ENCODE measurements around the gene EIF4G3.
"Not testable (repeated sequence)": the region's sequence is repeated elsewhere in the genome, so short reads cannot be mapped to it uniquely, and the experiment has no call there.

EIF4G3 gene

DNA sequence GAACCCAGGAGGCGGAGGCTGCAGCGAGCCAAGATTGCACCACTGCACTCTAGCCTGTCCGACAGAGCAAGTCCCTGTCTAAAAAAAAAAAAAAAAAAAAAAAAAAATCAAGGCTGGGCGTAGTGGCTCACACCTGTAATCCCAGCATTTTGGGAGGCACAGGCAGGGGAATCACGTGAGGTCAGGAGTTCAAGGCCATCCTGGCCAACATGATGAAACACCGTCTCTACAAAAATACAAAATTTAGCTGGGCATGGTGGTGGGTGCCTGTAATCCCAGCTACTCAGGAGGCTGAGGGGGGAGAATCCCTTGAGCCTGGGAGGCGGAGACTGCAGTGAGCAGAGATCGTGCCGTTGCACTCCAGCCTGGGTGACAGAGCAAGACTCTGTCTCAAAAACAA, 387.1 kb downstream of the EIF4G3 start:
- not testable (repeated sequence) for DNase-seq

DNA sequence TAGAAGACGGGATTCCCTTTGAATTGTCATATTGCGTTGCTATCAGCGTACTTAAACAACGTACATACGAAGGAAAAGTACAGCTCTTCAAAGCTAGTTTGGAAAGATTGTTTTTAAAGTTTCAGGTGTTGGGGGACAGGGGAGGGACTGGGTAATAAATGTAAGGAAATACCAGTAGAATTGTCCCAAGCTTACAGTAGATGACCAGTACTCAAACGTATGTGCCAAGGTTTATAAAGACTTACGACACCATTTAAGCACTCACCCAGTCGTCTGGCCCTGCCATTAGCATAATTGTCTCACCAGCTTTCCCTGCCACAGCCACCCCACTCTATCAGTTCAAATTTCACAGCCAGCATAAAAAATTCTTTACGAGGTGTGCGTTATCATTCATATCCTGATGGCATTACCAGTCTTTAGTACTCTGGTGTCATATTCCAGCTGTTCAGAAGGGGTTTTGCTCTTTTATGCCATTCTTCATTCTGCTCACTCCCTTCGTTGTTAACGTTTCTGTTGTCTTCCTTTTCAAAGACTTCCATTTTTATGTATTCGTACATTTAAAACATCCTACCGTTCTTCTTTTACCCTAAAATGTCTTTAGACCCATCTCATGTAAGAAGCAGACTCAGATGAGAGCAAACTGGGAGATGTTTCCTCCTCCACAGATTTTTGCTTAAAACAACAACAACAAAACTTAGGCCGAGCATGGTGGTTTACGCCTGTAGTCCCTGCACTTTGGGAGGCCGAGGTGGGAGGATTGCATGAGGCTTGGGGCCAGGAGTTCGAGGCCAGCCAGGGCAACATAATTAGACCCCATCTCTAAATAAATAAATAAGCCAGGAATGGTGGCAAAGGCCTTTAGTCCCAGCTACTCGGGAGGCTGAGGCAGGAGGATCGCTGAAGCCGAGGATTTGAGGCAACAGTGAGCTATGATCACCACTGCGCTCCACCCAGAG, 388.6 kb downstream of the EIF4G3 start:
- DNase-seq: no peak

DNA sequence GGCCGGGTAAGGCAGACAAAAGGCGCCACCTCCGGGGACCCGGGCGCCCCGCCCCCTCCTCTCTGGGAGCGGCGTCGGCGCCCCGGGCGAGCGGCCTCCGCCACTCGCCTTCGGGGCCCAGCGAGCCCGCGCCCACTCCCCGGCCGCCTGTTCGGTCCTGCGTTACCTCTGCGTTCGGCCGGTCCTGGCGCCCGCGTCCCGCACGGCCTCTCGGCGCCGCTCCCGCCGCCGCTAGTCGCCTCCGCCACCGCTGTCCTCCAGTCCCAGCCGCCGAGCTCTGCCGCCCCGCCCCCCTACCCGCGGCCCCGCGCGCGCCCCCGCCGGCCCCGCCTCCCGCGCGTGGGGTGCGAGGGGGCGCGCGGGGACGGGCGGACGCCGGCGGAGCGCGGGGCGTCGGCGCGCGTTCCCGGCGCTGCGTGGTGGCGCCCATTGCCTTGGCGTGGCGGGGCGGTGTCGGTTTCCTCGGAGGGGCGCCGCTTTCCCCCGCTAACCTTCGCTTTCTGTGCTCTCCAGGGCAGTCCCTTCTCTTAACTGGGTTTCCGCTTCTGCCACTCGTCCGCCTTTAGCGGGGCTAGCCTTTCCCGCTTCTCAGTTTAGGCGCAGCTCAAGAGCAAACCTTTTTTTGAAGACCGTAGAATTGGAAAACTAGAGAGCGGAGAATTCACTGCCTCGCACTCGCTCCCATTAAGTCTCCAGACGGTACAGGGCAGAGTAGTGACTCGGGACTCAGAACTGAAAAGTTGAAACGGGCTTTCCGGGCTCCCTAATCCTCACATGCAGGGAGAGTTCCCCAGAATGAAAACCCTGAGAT, 389.5 kb downstream of the EIF4G3 start, which contains the start of gene HP1BP3:
Gene HP1BP3, minus strand, starts transcription at position 279 of the 811 bp plus-strand sequence. CDS start 6,867 bp downstream, outside the sequence.
- DNase-seq: peak; percentile 81

DNA sequence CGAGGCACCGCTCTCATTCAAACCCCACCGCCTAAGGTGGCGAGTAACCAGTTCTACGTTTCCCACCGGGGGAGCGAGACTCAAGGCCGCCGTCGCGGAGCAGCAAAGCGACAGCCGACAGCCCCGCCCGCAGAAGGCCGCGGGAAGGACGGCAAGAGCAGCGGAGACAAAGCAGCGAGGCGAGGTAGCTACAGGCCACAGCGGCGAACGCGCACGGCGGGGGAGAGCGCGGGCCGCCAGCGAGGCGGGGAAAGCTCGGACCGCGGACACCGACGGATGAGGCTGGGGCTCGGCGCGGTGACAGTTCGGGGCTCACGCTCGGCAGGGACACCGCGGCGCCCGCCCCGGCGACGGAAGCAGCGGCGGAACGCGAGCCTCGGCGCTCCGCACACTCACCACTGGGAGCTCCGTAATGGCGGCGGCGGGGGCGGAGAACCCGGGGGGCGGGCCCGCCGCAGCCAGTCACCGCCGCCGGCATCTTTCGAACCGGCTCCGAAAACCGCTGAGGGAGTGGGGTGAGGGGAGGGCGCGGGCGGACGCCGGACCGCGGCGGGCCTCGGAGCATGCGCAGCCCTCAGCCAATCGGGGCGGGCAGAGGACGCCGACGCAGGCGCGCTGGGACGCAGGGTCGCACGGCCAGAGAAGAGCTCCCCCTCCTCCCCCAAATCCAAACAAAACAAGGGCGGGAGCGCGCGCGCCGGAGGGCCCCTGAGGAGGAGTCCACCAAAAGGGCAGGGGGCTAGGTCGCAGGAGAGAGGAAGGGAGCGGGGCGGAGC, 390.3 kb downstream of the EIF4G3 start:
- DNase-seq: peak; percentile 97

DNA sequence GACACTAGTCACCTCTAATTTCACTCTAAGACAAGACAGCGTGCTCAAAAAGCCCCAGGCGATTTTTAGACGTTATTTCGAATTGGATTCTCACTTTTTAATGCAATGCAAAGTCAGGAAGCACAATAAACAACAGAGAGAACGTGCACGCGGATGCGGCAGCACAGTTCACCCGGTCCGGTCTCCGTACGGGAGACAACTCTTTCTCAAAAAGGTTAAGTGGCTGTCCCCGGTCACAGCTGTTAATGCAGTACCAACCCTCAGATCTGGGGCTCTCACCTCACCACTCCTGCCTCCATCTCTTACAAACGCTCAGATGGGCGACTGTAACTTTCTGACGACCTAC, 390.8 kb downstream of the EIF4G3 start:
- DNase-seq: no peak

DNA sequence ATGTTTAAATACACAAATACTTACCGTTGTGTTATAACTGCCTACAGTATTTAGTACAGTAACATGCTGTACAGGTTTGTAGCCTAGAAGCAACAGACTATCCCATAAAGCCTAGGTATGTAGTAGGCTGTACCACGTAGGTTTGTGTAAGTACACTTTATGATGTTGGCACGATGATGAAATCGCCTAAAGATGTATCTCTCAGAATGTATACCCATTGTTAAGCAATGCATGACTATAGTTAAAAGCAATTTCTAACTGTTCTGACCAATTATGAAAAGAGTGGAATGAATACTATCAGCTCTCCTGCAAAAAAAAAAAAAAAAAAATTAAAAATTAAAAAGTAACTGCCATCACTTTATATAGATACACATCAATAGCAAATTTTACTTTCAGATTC, 401.0 kb downstream of the EIF4G3 start:
- DNase-seq: no peak

DNA sequence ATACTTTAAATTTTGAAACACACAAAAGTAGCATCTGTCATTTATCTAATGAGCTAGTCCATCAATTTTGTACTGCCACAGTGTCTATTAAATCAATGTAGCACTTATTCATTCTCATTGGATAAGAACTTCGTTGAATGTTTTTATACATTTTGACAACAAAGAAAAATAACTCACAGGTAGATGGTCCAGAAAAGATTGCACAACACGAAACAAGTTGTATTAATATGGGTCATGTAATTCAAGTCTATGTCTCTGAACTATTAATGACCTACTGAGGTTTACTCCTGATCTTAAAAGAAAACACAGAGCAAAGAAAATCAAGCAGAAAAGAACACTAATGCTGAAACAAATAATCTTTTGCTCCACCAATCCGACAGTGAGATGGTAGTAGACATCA, 404.9 kb downstream of the EIF4G3 start:
- no peak for DNase-seq

DNA sequence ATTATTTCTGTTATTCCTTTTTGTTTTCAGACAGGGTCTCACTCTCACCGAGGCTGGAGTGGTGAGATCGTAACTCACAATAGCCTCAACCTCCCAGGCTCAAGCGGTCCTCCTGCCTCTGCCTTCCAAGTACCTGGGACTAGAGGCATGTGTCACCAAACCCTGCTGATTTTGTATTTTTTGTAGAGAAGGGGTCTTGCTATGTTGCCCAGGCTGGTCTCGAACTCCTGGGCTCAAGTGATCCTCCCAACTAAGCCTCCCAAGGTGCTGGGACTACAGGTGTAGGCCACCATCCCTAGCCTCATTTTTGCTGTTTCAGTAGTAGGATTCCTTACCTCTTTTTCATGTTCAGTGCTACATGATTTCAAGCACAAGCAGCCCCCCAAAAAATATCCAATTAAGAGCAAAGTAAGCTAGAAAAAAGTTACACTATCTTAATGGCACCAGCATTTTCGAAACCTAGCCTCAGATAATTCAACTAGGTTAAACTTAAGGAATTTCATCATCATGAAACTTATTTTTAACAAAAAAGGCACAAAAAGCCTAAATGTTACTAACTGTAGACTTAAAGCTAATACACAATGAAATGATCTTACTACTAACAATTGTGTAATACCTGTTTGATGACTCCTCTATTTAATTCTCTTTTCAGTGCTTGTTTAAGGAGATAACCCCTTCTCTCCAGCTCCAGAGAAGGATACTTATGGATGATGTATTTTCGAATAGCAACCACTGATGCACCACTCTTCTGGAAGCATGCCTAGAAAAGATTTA, 406.2 kb downstream of the EIF4G3 start:
- no peak for DNase-seq

DNA sequence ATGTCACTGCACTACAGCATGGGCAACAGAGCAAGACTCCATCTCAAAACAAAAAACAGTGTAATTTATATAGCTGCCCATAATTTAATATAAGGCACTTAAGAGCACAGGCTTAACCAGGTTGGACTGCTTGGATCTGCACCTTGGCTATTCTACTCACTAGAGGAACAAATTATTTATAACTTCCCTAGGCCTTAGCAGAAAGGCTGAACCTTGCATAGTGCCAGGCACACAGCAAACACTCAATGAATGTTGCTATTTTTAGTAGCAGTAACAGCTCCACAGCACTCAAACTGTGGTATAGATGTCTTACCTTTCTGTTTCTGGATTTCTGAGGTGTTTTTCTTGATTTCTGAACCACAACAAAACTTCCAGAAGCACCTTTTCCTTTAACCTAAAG, 409.4 kb downstream of the EIF4G3 start:
- no peak for DNase-seq

DNA sequence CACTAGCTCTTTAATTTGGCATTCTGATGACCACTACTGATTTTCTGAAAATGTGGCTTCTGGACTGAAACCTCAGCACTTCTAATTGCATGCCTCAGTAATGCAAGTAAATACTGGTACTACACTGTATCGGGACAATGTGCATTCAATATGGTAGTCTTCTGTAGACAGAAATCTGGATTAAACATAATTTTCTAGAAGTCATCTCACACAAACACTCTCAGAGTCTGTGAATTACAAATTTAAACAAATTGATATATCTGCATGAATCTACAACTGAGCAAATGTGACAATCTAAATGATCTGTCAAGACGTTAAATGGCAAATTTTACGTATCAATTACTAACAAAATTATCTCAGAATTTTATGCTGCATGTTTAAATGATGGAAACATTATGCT, 413.3 kb downstream of the EIF4G3 start:
- no peak for DNase-seq

DNA sequence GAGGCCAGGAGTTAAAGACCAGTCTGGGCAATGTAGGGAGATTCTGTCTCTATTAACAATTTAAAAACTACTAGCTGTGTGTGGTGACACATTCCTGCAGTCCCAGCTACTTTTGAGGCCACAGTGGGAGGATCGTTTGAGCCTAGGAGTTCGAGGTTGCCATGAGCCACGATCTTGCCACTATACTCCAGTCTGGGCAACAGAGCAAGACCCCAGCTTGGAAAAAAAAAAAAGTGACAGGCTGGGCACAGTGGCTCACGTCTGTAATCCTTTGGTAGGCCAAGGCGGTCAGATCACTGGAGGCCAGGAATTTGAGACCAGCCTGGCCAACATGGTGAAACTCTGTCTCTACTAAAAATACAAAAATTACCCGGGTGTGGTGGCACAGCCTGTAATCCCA, 416.4 kb downstream of the EIF4G3 start:
- no peak for DNase-seq

All from stimulated activated CD4-positive, alpha-beta T cell treated with anti-CD3 and anti-CD28 coated beads, Interleukin-15, amount 100 ng/mL, for 24 hours (primary cell).